DMS114 treated with DMSO at 0.1 percent for 48 hours (cell line): ENCODE measurements around the gene GHR.

Experiments used
- DNase-seq: peaks from one replicate; lab custom pipeline; 2025; ENCODE audit not compliant: unreplicated experiment; lab: John Stamatoyannopoulos, UW

GHR gene

DNA sequence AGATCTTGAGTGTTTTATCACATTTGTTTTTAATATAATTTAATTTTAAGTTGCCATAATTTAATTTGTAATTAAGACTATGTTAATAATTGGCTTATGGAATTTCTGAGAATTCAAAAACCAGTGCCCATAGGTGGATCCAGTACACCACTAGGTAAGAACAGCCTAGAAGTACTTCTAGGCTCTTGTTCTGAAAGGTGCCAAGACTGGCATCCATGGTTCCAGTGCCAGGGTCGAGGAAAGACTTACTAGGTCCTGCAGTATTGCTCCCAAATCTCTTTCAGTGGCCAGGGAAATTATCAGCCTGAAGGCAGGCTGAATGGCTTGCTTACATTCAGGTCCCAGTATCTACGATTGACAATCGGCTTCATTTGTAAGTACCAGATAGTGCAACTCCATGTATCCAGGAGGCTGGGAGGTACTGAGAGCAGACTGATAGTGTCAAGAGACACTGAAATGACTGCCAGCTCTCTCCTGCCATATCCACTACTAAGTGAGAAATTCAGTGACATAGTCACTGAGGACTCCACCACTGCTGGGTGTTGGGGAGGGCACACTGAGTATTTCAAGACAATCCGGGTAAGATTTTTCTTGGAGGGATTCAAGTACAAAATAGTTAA is 174.2 kb downstream of the GHR start:
- DNase-seq: no peak

GRCh38 chr5:42598311-42598710 is 175.1 kb downstream of the GHR start:
- no peak for DNase-seq

DNA sequence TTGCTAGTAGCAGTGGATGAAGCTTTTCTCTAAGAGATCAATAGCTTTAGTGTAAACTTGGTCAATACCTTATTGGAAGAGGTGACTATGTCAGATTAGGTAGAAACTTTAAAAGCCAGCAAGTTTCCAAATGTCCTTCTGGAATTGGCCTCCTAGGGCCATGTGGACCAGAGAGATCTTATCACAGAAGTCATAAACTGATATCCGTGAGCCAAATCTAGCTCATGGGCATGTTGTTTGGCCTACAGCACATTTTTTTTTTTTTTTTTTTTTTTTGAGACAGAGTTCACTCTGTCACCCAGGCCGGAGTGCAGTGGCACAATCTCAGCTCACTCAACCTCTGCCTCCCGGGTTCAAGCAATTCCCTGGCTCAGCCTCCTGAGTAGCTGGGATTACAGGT is 175.9 kb downstream of the GHR start:
- no peak for DNase-seq

- DNase-seq: no peak
These were observed 177.2 kb downstream of the GHR start for GRCh38 chr5:42600441-42600840.

DNA sequence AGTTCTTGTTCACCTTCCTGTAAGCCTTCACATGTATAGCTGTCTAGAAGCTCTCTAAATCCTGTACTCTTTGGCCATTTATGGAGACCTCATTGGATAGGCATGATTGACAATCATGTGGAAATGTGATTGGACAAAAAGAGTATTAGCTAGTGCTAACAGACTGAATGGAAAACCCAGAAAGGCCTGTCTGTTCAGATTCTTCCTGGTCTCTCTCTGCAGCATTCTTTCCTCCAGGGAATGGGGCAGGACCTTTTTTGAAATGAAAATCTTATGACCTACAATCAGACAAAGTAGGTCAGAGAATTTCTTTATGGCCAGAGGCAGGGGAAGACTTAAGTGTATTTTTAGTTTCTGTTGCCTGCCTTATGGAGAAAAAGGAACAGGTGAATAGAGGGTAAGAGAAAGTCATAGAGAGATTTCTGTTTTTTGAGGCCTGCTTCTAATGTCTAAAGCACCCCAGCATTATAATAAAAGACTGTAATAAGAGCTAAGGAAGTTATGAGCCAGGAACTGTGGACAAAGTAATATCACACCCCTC is 181.0 kb downstream of the GHR start:
- DNase-seq: no peak

DNA sequence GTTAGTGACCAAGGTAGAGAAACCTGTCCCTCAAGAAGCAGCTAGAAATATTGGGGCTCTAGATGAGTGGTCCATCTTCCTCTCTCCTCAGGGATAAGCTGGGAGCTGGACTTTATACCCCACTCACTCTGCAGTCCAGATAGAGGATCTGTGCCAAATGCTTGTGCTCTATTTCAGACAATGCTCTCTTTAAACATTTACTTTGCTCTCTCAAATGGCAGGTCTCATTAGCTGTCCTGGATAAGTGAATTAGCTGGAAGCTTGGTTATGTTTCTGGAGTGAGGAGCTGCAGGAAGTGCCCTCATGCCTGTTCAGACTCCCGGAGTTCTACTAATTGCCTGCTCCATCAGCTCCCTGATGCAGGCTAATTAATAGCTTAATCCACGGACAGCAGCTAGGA is 182.3 kb downstream of the GHR start:
- no peak for DNase-seq

DNA sequence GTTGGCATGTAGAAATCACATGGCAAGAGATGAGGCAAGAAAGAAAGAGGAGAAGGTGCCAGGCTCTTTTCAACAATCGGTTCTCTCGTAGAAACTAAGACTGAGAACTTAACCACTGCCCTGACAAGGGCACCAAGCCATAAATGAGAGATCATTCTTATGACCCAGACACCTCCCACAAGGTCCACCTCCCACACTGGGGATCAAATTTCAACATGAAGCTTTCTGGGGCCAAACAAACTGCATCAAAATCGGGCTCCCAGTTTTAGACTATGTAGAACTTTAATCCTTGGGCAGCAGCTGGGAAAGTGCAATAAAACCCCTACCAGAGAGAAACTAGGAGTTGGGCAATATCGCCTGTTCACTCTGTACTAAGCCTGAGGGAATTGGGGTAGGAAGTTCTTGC is 183.2 kb downstream of the GHR start:
- DNase-seq: no peak

- no peak for DNase-seq
These were observed 188.2 kb downstream of the GHR start for GRCh38 chr5:42611437-42611836.

DNA sequence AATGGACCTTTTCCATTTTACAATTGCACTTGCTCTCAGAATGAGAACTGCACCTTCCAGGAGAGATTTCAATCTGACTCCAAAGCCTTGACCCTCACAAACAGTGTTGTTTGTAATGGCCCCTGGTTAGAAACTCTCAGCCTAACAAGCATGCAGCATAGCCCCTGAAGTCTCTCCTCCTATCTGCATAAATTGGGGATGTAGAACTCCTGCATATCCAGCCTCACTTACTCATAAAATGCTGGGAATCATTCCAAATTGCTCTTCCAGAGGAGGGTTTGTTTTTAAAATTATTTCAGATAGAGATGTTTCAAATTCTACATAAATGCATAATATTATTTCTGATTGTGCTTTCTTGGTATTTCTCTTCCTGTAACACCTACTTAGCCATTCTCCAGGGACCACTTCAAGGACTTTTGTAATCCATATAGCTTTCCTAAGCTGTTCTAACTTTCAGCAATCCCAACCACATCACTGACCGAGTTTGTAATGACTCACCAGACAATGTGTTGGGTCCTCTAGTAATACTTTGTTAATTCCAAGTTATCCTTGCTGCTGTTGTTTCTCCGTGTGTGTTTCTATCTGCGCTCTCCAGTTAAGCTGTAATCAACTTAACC is 189.6 kb downstream of the GHR start:
- no peak for DNase-seq

DNA sequence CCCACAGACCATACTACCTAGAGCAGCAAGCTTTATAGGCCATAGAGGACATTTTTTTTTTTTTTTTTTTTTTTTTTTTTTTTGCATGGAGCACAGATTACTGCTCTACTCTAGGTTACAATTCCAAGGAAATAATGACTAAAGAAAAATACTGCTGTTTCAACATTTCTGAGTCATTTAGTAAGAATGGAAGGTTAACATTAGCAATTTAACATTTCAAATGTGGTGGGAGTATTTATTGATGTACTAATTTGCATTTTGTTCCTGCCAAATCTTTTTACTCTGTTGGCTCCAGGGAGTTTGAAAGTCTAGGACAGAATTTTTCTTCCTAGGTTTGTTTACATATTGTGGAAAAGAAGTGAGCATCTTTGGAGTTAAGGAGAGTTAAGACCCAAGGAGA is 191.3 kb downstream of the GHR start:
- DNase-seq: no peak

DNA sequence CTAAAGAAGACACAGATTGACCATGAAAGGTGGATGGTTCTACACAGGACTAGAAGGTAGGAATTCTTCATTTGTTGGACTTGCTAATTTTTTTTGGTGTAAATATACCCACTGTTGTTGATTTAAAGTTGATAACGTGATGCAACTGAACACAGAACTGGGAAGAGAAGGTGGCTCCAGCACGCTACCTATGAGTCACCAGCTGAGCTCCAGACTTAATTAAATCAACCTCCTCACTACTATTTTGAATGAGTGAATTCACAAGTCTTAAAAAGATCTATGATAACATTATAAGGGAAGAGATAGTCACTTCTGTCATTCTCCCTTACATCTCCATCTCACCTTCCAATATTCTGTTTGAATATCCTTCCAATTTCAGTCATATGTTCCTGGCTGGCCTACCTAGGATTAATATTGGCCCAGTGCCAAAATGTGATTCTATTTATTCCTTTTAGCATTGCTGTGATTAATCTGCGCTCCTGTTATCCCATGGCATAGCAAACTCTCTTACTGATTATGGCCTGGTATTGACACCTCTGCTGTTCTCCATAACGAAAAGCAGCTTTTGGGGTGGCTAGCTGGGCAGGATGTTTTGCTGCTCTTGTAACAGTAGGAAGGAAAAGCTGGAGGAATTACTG is 197.5 kb downstream of the GHR start:
- DNase-seq: no peak

DNA sequence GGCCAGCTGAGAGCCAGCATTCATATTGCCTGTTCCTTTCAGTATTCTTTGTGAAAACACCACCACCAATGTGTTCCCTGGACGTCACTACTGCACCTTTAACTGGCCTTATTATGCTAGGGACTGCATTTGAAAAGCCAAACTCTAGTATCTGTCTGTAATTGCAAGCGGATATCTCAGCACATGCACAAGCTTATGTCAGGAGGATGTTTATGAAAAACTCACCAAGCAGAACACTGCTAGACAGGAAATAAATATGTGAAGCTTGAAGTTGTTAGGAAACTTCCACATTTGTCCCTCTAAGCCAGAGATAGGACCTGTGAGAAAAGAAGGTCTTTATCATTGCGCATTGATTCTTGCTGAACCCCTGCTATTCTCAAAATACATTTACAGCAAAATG is 198.0 kb downstream of the GHR start:
- no peak for DNase-seq

GRCh38 chr5:42621662-42622061 is 198.4 kb downstream of the GHR start:
- no peak for DNase-seq

GRCh38 chr5:42624912-42625311 is 201.7 kb downstream of the GHR start:
- no peak for DNase-seq

DNA sequence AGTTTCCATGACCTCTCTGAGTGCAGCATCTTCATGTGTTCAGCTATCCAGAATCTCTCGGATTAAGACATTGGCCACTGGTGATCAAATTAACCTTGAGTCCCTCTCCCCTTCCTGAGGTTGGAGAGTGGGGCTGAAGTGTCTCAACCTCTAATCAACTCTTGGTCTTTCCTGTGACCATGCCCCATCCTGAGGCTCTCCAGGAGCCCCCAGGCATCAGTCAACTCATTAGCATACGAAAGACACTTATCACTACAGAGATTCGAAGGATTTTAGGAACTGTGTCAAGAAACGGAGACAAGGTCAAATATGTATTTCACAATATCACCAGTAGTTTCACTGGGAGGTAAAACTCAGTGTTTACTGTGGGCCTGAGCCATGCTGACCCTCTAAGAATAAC is 203.2 kb downstream of the GHR start:
- DNase-seq: no peak

GRCh38 chr5:42628821-42629220 is 205.6 kb downstream of the GHR start:
- DNase-seq: no peak

DNA sequence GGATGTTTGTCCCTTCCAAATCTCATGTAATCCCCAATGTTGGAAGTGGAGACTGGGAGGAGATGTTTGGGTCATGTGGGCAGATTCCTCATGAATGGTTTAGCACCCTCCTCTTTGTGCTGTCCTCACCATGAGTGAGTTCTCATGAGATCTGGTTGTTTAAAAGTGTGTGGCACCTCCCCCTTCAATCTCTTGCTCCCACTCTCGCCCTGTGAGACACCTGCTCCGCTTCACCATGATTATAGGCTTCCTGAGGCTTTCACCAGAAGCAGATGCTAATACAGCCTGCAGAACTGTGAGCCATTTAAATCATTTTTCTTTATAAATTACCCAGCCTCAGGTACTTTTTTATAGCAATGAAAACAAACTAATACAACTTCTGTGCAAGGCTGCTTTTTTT is 206.0 kb downstream of the GHR start:
- DNase-seq: no peak

DNA sequence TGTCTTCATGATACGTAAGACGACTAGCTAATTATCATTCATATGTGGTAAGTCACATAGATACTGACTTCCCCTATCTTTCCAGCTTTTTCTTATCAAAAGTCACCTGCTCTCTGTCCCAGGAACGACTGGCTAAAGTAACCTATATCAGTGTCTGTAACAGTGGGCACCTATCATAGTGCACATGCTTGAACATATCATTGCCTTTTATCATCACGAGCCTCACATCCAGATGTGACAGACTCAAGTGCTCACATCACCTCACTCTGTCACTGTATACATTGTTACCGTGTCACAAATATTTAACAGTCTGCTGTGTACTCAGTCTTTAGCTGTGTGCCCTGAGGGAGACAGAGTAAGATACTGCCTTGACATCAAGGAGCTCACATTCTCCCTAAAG is 208.0 kb downstream of the GHR start:
- DNase-seq: no peak

GRCh38 chr5:42632354-42632900 is 209.2 kb downstream of the GHR start:
- DNase-seq: no peak

DNA sequence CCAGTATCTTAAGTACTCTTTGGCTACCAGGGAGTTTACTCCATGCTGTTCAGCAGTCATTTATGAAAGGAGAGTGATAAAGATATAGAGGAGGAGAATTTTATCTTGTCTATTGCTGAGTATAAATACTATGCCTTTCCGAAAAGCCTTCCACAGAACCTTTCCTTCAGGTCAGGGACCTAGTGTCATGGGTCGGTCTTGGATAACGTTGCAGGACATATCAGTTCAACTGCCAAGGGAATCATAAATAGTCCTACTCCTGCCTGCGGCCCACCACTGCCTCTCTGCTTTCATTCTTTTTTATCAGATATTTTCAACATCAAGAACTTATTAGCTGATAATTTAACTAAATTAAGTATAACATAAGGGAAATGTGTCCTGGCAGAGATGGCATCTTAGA is 211.3 kb downstream of the GHR start:
- no peak for DNase-seq

GRCh38 chr5:42636425-42636824 is 213.2 kb downstream of the GHR start:
- no peak for DNase-seq

DNA sequence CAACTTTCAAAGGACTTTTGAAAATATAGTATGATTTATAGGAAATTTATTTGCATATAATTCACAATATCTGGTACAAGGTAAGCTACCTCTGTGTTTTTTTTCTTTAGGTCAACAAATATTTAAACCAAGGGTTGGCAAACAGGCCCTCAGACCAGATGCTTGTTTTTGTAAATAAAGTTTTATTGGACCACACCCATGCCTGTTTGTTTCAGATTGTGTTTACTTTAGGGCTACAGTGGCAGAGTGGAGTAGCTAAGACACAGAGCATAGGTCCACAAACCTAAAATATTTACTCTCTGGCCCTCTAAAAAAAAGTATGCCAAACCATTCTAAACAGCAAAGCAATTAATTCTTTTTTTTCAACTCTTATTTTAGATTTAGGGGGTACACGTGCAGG is 213.7 kb downstream of the GHR start:
- DNase-seq: no peak
